HEK293T (cell line): Measurements from ENCODE around the gene CFAP157.

Source experiments
- ARNT ChIP-seq: fragments of 450-650 bp; IDR thresholded peaks from 2 replicates; pipeline ENCODE4 v1.6.1; 2017; ENCODE audit warnings: mild to moderate bottlenecking
- BHLHE40 ChIP-seq: fragments of 450-650 bp; IDR thresholded peaks from 2 replicates; pipeline ENCODE4 v1.6.1; 2016; ENCODE audit warnings: mild to moderate bottlenecking, moderate library complexity, borderline replicate concordance
- CTBP1 ChIP-seq: fragments of 450-650 bp; IDR thresholded peaks from 2 replicates; pipeline ENCODE4 v1.6.1; 2016; ENCODE audit warnings: borderline replicate concordance
- ELF4 ChIP-seq: fragments of 450-650 bp; IDR thresholded peaks from 2 replicates; pipeline ENCODE4 v1.6.1; 2017; ENCODE audit warnings: antibody characterized with exemption
- FOXA1 ChIP-seq: fragments of 450-650 bp; IDR thresholded peaks from 2 replicates; pipeline ENCODE4 v1.6.1; 2016; ENCODE audit warnings: mild to moderate bottlenecking
- FOXK2 ChIP-seq: fragments of 450-650 bp; IDR thresholded peaks from 2 replicates; pipeline ENCODE4 v1.6.1; 2016; ENCODE audit warnings: mild to moderate bottlenecking
- FOXM1 ChIP-seq: fragments of 450-650 bp; IDR thresholded peaks from 2 replicates; pipeline ENCODE4 v1.6.1; 2017; ENCODE audit warnings: mild to moderate bottlenecking, borderline replicate concordance
- HDGF ChIP-seq: fragments of 450-650 bp; IDR thresholded peaks from 2 replicates; pipeline ENCODE4 v1.6.1; 2017; ENCODE audit warnings: antibody characterized with exemption, borderline replicate concordance
- SP1 ChIP-seq: fragments of 450-650 bp; IDR thresholded peaks from 2 replicates; pipeline ENCODE4 v1.6.1; 2017
- SUZ12 ChIP-seq: fragments of 450-650 bp; IDR thresholded peaks from 2 replicates; pipeline ENCODE4 v1.6.1; 2016; ENCODE audit warnings: mild to moderate bottlenecking
- TARDBP ChIP-seq: fragments of 450-650 bp; IDR thresholded peaks from 2 replicates; pipeline ENCODE4 v1.6.1; 2016
- ZNF384 ChIP-seq: fragments of 450-650 bp; IDR thresholded peaks from 2 replicates; pipeline ENCODE4 v1.6.1; 2016
- TF ChIP-seq, protein P1 (sequence below): fragments of 450-650 bp; IDR thresholded peaks from 2 replicates; pipeline ENCODE4 v1.6.1; 2016

DNA sequence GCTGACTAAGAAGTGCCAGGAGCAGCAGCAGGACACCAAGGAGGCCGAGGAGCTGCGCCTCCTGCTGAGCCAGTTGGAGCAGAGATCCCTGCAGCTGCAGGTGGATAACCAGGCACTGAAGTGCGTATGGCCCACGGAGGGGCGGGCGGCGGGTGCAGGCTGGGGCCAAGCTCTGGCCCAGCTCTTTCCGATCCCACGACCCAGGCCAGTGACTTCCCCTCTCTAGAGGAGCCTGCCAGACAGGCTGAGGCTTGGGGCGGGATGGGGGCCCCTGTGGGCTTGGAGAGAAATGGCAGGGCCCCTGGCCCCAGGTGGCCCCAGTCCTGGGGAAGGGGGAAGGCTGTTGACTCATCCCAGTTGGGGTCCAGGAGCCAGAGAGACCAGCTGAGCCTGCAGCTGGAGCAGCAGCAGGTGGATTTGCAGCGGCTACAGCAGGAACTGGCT lies 5.1 kb downstream of the CFAP157 start:
- no peak for TF ChIP-seq HDGF
- no peak for TF ChIP-seq FOXA1
- TF ChIP-seq ELF4, result no peak
- TF ChIP-seq SUZ12, result no peak
- TF ChIP-seq FOXM1, result no peak
- TF ChIP-seq CTBP1, result no peak
- no peak for TF ChIP-seq SP1
- no peak for TF ChIP-seq BHLHE40
- no peak for TF ChIP-seq TARDBP
- TF ChIP-seq, protein P1, sequence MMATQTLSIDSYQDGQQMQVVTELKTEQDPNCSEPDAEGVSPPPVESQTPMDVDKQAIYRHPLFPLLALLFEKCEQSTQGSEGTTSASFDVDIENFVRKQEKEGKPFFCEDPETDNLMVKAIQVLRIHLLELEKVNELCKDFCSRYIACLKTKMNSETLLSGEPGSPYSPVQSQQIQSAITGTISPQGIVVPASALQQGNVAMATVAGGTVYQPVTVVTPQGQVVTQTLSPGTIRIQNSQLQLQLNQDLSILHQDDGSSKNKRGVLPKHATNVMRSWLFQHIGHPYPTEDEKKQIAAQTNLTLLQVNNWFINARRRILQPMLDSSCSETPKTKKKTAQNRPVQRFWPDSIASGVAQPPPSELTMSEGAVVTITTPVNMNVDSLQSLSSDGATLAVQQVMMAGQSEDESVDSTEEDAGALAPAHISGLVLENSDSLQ, result no peak
- no peak for TF ChIP-seq FOXK2
- no peak for TF ChIP-seq ARNT
- TF ChIP-seq ZNF384, result no peak
